IMR-90 (cell line): Measurements from ENCODE around the gene MSI1.

Source experiments
- CEBPB ChIP-seq: IDR thresholded peaks from 2 replicates; pipeline ENCODE4 v1.6.1; 2012; ENCODE audit warnings: low read depth, low read length, improper control_type of control experiment
- NFE2L2 ChIP-seq: fragments of 150-350 bp; IDR thresholded peaks from 2 replicates; pipeline ENCODE4 v1.6.1; 2016; ENCODE audit warnings: low read depth, mild to moderate bottlenecking, low read length
- RAD21 ChIP-seq: IDR thresholded peaks from 2 replicates; pipeline ENCODE4 v1.6.1; 2012; ENCODE audit warnings: low read length, improper control_type of control experiment
- SMC3 ChIP-seq: fragments of 150-350 bp; IDR thresholded peaks from 2 replicates; pipeline ENCODE4 v1.6.1; 2016; ENCODE audit warnings: low read depth, mild to moderate bottlenecking, antibody characterized with exemption, low read length, moderate library complexity
- TF ChIP-seq, protein P1 (sequence below): conservative IDR thresholded peaks from 2 replicates; pipeline ENCODE4 v1.5.1; 2012; ENCODE audit warnings: mild to moderate bottlenecking, low read depth, low read length, improper control_type of control experiment
- TF ChIP-seq, protein P2 (sequence below): fragments of 150-350 bp; IDR thresholded peaks from 2 replicates; pipeline ENCODE4 v1.6.1; 2016; ENCODE audit warnings: low read depth, mild to moderate bottlenecking, low read length, moderate library complexity, borderline replicate concordance

DNA sequence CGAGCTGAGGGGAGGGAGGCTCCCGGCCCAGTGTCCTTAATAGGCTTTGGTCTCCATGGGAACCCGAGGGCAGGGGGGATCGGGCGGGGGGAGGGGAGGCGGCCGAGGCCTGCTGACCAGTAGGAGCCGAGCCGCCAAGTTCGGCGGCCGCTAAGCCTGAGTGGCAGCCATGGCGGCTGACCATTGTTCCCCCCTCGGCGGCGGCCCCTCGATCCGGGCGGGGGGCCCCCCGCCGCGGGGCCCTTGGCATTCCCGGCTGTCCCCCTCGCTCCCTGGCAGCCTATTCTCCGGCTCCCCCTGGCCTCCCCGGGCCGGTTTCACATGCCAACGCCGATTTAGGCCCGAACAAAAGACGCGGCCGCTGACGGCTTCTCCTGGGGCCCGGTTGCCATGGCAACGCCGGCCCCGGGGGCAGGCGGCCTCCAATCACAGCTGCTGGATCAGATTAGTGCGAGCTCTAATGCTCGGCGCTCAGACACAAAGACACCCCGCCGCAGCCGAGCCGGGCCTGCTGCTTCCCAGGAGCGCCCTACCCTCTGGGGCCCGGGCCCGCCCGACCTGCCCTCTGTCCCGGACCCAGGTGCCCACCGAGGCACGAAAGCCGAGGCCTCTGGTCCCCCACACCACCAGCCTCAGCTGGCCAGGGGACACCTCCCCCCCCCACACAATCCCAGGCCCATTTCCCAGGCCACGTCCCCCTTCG is 7.3 kb downstream of the MSI1 start:
- TF ChIP-seq, protein P1, sequence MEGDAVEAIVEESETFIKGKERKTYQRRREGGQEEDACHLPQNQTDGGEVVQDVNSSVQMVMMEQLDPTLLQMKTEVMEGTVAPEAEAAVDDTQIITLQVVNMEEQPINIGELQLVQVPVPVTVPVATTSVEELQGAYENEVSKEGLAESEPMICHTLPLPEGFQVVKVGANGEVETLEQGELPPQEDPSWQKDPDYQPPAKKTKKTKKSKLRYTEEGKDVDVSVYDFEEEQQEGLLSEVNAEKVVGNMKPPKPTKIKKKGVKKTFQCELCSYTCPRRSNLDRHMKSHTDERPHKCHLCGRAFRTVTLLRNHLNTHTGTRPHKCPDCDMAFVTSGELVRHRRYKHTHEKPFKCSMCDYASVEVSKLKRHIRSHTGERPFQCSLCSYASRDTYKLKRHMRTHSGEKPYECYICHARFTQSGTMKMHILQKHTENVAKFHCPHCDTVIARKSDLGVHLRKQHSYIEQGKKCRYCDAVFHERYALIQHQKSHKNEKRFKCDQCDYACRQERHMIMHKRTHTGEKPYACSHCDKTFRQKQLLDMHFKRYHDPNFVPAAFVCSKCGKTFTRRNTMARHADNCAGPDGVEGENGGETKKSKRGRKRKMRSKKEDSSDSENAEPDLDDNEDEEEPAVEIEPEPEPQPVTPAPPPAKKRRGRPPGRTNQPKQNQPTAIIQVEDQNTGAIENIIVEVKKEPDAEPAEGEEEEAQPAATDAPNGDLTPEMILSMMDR, result no peak
- TF ChIP-seq CEBPB (no peak), NFE2L2 (no peak), RAD21 (no peak), SMC3 (no peak)
- TF ChIP-seq, protein P2, sequence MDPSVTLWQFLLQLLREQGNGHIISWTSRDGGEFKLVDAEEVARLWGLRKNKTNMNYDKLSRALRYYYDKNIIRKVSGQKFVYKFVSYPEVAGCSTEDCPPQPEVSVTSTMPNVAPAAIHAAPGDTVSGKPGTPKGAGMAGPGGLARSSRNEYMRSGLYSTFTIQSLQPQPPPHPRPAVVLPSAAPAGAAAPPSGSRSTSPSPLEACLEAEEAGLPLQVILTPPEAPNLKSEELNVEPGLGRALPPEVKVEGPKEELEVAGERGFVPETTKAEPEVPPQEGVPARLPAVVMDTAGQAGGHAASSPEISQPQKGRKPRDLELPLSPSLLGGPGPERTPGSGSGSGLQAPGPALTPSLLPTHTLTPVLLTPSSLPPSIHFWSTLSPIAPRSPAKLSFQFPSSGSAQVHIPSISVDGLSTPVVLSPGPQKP, result no peak
